Amniotic stem cell (primary cell): ENCODE data around the gene CASP12.

ENCODE experiments used
- DNase-seq: peaks from one replicate; lab custom pipeline; 2025; lab: John Stamatoyannopoulos, UW

CASP12 gene

GRCh38 chr11:104891135-104891534 is 7.1 kb downstream of the CASP12 start:
- DNase-seq: no peak

- no peak for DNase-seq
Observed at GRCh38 chr11:104883342-104883741, 14.9 kb downstream of the CASP12 start.

- no peak for DNase-seq
Observed at GRCh38 chr11:104881117-104881794, 17.0 kb downstream of the CASP12 start.

- DNase-seq: no peak
Observed at GRCh38 chr11:104879514-104880190, 18.6 kb downstream of the CASP12 start.

- DNase-seq: no peak
Observed at GRCh38 chr11:104876861-104877431, 21.3 kb downstream of the CASP12 start.

- DNase-seq: no peak
Observed at GRCh38 chr11:104876324-104876723, 21.9 kb downstream of the CASP12 start.

- DNase-seq: no peak
Observed at GRCh38 chr11:104873252-104873651, 25.0 kb downstream of the CASP12 start.

- DNase-seq: no peak
Observed at GRCh38 chr11:104872393-104872792, 25.9 kb downstream of the CASP12 start.

- peak; percentile 15 for DNase-seq
Observed at GRCh38 chr11:104870910-104871309, 27.4 kb downstream of the CASP12 start.

- no peak for DNase-seq
Observed at GRCh38 chr11:104866815-104867214, 31.4 kb downstream of the CASP12 start.

- no peak for DNase-seq
Observed at GRCh38 chr11:104858882-104859775, 39.1 kb downstream of the CASP12 start.

- no peak for DNase-seq
Observed at GRCh38 chr11:104856607-104857006, 41.7 kb downstream of the CASP12 start.

GRCh38 chr11:104855965-104856364 is 42.3 kb downstream of the CASP12 start:
- no peak for DNase-seq

GRCh38 chr11:104853276-104853675 is 45.0 kb downstream of the CASP12 start:
- DNase-seq: no peak

GRCh38 chr11:104852811-104853210 is 45.4 kb downstream of the CASP12 start:
- no peak for DNase-seq

GRCh38 chr11:104846216-104846615 is 52.0 kb downstream of the CASP12 start:
- no peak for DNase-seq

GRCh38 chr11:104844451-104844850 is 53.8 kb downstream of the CASP12 start:
- no peak for DNase-seq

- no peak for DNase-seq
Observed at GRCh38 chr11:104843150-104843836, 55.0 kb downstream of the CASP12 start.

- DNase-seq: no peak
Observed at GRCh38 chr11:104841973-104842525, 56.2 kb downstream of the CASP12 start.

GRCh38 chr11:104841185-104841584 is 57.1 kb downstream of the CASP12 start:
- DNase-seq: no peak

GRCh38 chr11:104837969-104838639 is 60.2 kb downstream of the CASP12 start:
- DNase-seq: no peak
